Measurements from ENCODE around the gene ASTN1.

The ASTN1 gene

DNA sequence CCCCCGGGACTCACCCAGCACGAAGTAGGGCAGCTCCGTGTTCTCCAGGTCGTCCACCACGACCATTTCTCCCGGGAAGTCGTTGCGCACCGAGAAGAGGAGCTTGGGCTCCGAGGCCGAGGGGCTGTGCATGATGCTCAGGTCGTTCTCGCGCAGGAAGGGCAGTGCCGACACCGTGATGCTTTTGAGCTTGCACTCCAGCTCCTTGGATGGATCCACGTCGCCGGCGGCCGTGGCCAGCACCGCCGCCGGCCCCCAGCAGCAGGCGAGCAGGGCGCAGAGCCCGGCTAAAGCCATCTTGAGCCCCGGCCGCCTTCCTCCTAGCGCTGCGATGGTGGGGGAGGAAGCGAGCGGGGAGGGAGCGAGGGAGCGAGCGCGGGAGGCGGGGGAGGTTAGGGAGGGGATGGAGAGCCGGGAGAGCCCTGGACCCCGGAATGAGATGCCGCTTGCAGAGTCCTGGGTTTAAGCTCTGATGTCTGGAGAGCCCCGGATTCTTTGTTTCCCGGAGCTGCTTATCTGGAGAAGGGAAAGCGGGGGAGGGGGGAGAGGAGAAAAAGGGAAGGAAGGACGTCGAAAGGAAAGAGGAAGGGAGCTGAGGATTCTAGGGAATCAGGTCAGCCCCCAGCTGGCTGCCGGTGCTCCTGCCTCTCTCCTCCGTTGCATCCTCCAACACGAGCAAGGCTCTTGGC, at the start of gene ASTN1:
TSS of gene ASTN1 (minus strand) at position 333 of the 689 bp plus-strand sequence. CDS start at position 297, 36 bp downstream.
- H3K27ac ChIP-seq = no peak within 1 kb of the TSS
- TF ChIP-seq, protein P1, sequence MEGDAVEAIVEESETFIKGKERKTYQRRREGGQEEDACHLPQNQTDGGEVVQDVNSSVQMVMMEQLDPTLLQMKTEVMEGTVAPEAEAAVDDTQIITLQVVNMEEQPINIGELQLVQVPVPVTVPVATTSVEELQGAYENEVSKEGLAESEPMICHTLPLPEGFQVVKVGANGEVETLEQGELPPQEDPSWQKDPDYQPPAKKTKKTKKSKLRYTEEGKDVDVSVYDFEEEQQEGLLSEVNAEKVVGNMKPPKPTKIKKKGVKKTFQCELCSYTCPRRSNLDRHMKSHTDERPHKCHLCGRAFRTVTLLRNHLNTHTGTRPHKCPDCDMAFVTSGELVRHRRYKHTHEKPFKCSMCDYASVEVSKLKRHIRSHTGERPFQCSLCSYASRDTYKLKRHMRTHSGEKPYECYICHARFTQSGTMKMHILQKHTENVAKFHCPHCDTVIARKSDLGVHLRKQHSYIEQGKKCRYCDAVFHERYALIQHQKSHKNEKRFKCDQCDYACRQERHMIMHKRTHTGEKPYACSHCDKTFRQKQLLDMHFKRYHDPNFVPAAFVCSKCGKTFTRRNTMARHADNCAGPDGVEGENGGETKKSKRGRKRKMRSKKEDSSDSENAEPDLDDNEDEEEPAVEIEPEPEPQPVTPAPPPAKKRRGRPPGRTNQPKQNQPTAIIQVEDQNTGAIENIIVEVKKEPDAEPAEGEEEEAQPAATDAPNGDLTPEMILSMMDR (conservative IDR thresholded peaks at IDR 0.05) = no peak

DNA sequence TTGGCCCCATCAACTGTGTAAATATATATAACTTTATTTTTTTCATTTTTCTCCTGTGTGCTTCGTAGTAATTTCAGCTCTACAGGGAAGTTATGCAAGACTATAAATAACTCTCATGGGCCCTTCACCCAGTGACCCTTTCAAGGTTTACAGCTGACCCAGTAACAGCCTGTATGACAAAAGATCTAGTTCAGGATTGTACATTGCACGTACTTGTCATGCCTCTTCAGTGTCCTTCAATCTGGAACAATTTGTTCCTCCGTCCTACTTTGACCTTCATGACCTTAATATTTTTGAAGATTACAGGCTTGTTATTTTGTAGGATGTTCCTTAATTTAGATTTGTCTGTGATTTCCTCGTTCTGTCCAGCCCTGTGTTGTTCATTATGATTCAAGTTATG, 46.7 kb upstream of the ASTN1 start:
- TF ChIP-seq, protein P1 (conservative IDR thresholded peaks at IDR 0.05) = no peak
- no peak overlapping the region for H3K27ac ChIP-seq

DNA sequence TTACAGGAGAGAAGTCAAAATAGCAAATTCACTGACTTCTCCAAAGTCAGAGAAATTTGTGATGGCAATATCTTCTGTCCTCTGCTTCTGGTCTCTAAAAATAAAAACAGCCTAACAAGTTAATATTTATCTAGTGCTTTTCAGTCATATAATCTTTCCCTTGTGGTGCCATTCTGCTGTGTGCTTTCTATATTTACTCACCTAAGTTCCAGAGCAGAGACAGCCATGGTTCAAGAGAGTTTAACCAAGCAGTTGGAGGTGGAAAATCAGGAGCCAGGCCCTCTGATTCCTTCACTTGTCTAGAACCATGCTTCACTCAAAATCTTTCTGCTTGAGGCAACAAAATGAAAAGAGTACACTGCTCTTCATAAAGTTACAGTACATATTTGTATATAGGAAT, 45.6 kb upstream of the ASTN1 start:
- TF ChIP-seq, protein P1 (conservative IDR thresholded peaks at IDR 0.05) = no peak
- no peak overlapping the region for H3K27ac ChIP-seq

DNA sequence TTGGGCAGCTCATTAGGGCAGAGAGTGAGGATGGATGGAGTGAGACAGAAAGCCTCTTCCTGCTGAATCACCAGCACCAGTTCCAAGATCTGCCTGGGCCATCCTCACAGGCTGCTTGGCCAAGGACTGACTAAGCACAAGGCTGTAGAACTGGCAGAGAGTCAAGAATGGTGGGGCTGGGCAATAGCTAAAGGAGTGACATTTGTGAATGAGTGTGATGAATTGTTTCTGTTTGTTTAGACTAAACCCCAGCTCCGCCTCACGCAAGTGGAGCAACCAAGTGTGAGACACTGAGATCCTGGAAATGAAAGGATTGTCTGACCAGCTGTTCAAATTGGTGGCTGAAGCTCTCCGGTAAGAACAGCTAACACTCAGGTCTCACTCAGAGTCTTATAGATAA, 44.8 kb upstream of the ASTN1 start:
- TF ChIP-seq, protein P1 (conservative IDR thresholded peaks at IDR 0.05) = no peak
- H3K27ac ChIP-seq = no peak overlapping the region

DNA sequence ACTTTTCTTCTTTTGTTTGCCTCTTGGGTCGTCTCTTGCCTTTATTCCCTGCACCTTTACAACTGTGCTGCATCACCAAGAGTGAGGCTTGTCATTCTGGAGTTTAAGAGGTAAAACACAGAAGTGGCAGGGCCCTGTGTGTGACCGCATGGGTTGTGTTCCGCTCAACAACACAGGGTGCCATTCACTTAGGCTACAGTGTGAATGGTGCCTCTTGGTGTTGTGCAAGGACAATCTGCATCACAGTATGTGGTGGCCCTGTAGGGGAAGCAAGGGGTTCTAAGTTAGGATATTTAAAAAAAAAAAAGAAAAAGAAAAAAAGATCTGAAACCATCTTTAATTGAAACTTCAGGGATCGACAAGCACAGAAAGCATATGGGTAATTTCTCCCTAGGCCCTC, 44.4 kb upstream of the ASTN1 start:
- TF ChIP-seq, protein P1 (conservative IDR thresholded peaks at IDR 0.05) = no peak
- H3K27ac ChIP-seq = no peak overlapping the region

DNA sequence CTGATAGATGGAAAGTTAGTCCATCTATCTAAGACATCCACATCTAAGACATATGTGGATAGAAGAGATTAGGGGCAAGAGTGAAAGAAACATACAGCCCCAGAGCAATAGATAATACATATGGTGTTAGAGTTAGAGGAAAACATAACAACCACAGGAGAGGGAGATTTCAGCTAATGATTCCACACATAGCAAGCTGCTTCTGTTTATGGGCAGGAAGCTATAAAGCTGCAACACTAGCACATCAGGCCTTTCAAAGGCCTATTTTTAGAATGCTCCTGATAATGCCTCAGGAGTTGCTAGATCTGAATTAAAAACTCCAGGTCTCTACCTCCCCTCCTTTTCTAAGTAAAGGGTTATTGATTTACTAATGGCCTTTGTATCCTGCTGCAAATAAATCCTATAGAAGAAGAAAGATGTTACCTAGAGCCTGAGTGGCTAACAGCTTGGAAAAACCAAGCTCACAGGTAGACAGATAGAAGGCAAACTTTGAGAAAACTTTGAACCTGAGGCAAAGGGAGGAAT, 42.4 kb upstream of the ASTN1 start:
- TF ChIP-seq, protein P1 (conservative IDR thresholded peaks at IDR 0.05) = no peak
- peak overlapping the region; percentile 68 for H3K27ac ChIP-seq

DNA sequence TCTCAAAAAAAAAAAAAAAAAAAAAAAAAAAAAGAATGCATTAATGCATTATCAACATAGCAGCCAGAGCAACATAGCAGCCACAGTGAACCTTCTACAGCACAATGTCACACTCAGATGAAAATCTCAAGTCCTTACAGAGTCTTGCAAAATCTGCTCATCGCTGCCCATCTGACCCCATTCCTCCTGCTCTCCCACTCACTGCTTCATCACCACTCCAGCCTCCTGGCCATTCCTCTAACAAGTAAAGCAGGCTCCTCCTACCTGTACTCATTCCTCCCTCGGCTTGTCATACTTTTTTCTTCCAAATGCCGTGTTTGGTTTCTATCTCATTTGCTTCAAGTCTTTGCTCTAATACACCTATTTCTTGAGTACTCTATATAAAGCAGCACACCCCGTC, 35.8 kb upstream of the ASTN1 start:
- H3K27ac ChIP-seq = no peak overlapping the region
- TF ChIP-seq, protein P1 (conservative IDR thresholded peaks at IDR 0.05) = no peak
